ENCODE data around the gene CTAGE6.
"Not testable (repeated sequence)": the region's sequence is repeated elsewhere in the genome, so short reads cannot be mapped to it uniquely, and the experiment has no call there.

CTAGE6 gene

GRCh38 chr7:143720335-143720734 is 37.2 kb downstream of the CTAGE6 start:
- H3K9me3 ChIP-seq (ENCODE audit: control insufficient read depth in 5 of 5, low read length in 5 of 5); H3K4me3 ChIP-seq (ENCODE audit: low read depth in 1 of 5, low read length in 5 of 5); H3K27ac ChIP-seq (ENCODE audit: low read depth, low read length); H3K4me1 ChIP-seq (ENCODE audit: control insufficient read depth in 5 of 5, insufficient read depth in 5 of 5, low read length in 5 of 5); H3K36me3 ChIP-seq (ENCODE audit: control insufficient read depth in 5 of 5, insufficient read depth in 5 of 5, low read length in 5 of 5); H3K27me3 ChIP-seq (ENCODE audit: control insufficient read depth in 5 of 5, insufficient read depth in 4 of 5, low read length in 5 of 5); H3K9ac ChIP-seq (ENCODE audit: low read length in 5 of 5): not testable (repeated sequence)

DNA sequence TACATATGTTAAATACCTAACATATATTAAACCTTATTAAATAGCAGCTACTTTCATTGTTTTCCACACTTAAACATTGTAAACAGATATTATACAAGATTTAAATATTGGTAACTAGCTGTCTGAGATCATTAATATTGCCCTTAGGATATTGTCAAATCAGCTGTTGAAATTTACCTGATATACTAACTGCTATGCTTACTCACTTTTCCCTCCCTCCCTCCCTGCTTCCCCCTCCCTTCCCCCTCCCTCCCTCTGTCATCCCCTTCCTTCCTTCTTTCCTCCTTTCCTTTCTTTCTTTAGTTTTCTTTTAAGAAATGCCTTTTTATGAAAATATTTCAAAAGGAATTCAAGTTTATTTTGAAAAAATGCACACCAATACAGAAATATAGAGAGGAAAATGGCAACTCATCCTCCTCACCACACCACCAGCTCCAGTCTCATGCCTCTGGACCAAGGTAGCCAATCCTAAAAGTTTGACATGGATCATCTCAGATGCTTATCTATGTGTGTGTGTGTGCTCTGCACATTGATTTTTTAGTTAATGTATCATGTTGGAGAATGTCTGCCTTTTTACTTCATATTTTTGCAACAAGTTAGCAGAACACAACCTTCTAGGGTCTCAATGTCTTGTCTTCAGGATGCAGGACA is 41.8 kb downstream of the CTAGE6 start:
- H3K4me1 ChIP-seq (ENCODE audit: control insufficient read depth in 5 of 5, insufficient read depth in 5 of 5, low read length in 5 of 5); H3K27ac ChIP-seq (ENCODE audit: low read depth, low read length); H3K27me3 ChIP-seq (ENCODE audit: control insufficient read depth in 5 of 5, insufficient read depth in 4 of 5, low read length in 5 of 5); H3K9me3 ChIP-seq (ENCODE audit: control insufficient read depth in 5 of 5, low read length in 5 of 5); H3K9ac ChIP-seq (ENCODE audit: low read length in 5 of 5); H3K4me3 ChIP-seq (ENCODE audit: low read depth in 1 of 5, low read length in 5 of 5); H3K36me3 ChIP-seq (ENCODE audit: control insufficient read depth in 5 of 5, insufficient read depth in 5 of 5, low read length in 5 of 5): not testable (repeated sequence)

GRCh38 chr7:143714581-143715454 is 42.7 kb downstream of the CTAGE6 start:
- not testable (repeated sequence) for H3K4me3 ChIP-seq (ENCODE audit: low read depth in 1 of 5, low read length in 5 of 5); H3K9me3 ChIP-seq (ENCODE audit: control insufficient read depth in 5 of 5, low read length in 5 of 5); H3K27me3 ChIP-seq (ENCODE audit: control insufficient read depth in 5 of 5, insufficient read depth in 4 of 5, low read length in 5 of 5); H3K9ac ChIP-seq (ENCODE audit: low read length in 5 of 5); H3K4me1 ChIP-seq (ENCODE audit: control insufficient read depth in 5 of 5, insufficient read depth in 5 of 5, low read length in 5 of 5); H3K27ac ChIP-seq (ENCODE audit: low read depth, low read length); H3K36me3 ChIP-seq (ENCODE audit: control insufficient read depth in 5 of 5, insufficient read depth in 5 of 5, low read length in 5 of 5)

GRCh38 chr7:143712381-143712780 is 45.1 kb downstream of the CTAGE6 start:
- H3K27me3 ChIP-seq (ENCODE audit: control insufficient read depth in 5 of 5, insufficient read depth in 4 of 5, low read length in 5 of 5); H3K9me3 ChIP-seq (ENCODE audit: control insufficient read depth in 5 of 5, low read length in 5 of 5); H3K9ac ChIP-seq (ENCODE audit: low read length in 5 of 5); H3K4me1 ChIP-seq (ENCODE audit: control insufficient read depth in 5 of 5, insufficient read depth in 5 of 5, low read length in 5 of 5); H3K27ac ChIP-seq (ENCODE audit: low read depth, low read length); H3K4me3 ChIP-seq (ENCODE audit: low read depth in 1 of 5, low read length in 5 of 5); H3K36me3 ChIP-seq (ENCODE audit: control insufficient read depth in 5 of 5, insufficient read depth in 5 of 5, low read length in 5 of 5): not testable (repeated sequence)

DNA sequence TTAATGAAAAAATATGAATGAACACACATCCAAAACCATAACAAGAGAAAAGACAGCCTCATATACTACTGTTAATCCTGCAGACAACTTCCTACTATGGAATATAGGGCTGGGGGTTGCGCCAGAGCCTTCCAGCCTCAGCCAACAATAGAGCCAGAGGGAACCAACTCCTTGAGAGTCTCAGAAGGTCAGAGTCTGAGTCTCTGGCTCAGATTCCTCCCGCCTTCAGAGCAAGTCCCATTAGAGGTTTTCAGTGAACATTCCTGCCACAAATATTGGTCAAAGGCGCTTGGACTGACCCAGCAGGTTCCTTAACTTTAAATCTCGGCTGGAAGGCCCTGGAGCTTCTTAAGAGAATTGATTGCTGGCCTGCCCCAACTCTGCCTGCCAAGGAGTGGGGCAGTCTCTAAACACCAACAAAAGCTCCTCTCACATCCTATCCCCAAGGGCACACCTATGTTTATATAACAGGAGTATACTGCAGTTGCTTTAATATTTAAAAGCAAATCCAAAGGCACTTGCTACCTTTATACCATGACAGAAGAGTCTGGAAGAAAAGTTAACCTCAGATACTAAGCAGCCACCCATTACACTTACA is 45.7 kb downstream of the CTAGE6 start:
- H3K4me1 ChIP-seq (ENCODE audit: control insufficient read depth in 5 of 5, insufficient read depth in 5 of 5, low read length in 5 of 5); H3K9me3 ChIP-seq (ENCODE audit: control insufficient read depth in 5 of 5, low read length in 5 of 5); H3K36me3 ChIP-seq (ENCODE audit: control insufficient read depth in 5 of 5, insufficient read depth in 5 of 5, low read length in 5 of 5); H3K27me3 ChIP-seq (ENCODE audit: control insufficient read depth in 5 of 5, insufficient read depth in 4 of 5, low read length in 5 of 5); H3K27ac ChIP-seq (ENCODE audit: low read depth, low read length); H3K9ac ChIP-seq (ENCODE audit: low read length in 5 of 5); H3K4me3 ChIP-seq (ENCODE audit: low read depth in 1 of 5, low read length in 5 of 5): not testable (repeated sequence)

DNA sequence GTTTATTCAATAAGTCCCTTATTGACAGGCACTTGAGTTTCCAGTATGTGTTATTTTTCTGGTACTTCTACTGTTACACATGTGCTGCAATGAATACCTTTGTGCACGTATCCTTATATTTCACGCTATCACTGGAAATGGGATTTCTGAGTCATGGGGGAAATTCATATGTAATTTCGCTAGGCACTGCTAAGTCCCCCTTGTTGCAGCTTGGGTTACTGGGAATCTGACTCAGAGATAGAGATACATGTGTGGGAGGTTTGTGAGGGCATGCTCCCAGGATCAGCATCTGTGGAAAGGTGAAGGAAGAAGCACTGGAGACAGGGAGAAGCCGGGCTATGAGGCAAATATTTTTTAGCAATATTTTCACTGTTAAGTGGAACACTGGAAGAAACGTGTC is 47.6 kb downstream of the CTAGE6 start:
- not testable (repeated sequence) for H3K27ac ChIP-seq (ENCODE audit: low read depth, low read length); H3K9ac ChIP-seq (ENCODE audit: low read length in 5 of 5); H3K4me3 ChIP-seq (ENCODE audit: low read depth in 1 of 5, low read length in 5 of 5); H3K27me3 ChIP-seq (ENCODE audit: control insufficient read depth in 5 of 5, insufficient read depth in 4 of 5, low read length in 5 of 5); H3K36me3 ChIP-seq (ENCODE audit: control insufficient read depth in 5 of 5, insufficient read depth in 5 of 5, low read length in 5 of 5); H3K9me3 ChIP-seq (ENCODE audit: control insufficient read depth in 5 of 5, low read length in 5 of 5); H3K4me1 ChIP-seq (ENCODE audit: control insufficient read depth in 5 of 5, insufficient read depth in 5 of 5, low read length in 5 of 5)

Measured in subcutaneous abdominal adipose tissue (tissue), 5 donors.